K562 (cell line): Measurements from ENCODE around the gene CRABP1. TPM values are rescaled to one million over a fixed set of nuclear protein-coding genes. Genes with fewer than 3 reads are reported as not detected.

Source experiments
- E2F6 ChIP-seq, 2 experiments: IDR thresholded peaks; 2 replicates each; pipeline ENCODE4 v1.6.1; 2011; ENCODE audit warnings: borderline replicate concordance in 1 of 2, control low read depth in 1 of 2, low read depth in 1 of 2, low read length in 1 of 2, mild to moderate bottlenecking in 1 of 2, mixed read lengths in 1 of 2, moderate library complexity in 1 of 2; ENCODE audit not compliant: insufficient read depth in 1 of 2, insufficient read length in 1 of 2, poor library complexity in 1 of 2, severe bottlenecking in 1 of 2; ENCODE audit errors: extremely low read depth in 1 of 2
- EP300 ChIP-seq: IDR thresholded peaks from 2 replicates; pipeline ENCODE4 v1.6.1; 2012; ENCODE audit warnings: low read length, improper control_type of control experiment
- HNRNPL ChIP-seq: fragments of 200-400 bp; formaldehyde crosslinking; IDR thresholded peaks from 2 replicates; pipeline ENCODE4 v1.6.1; 2017; ENCODE audit warnings: low read depth, mild to moderate bottlenecking, low read length
- IFI16 ChIP-seq: fragments of 250-450 bp; sonication (Bioruptor Pico); IDR thresholded peaks from 2 replicates; pipeline ENCODE4 v2.1.2; 2022; ENCODE audit warnings: mild to moderate bottlenecking, inconsistent platforms
- KAT7 ChIP-seq: sonication (generic); formaldehyde crosslinking; IDR thresholded peaks from 2 replicates; pipeline ENCODE4 v1.8.0; 2022; ENCODE audit warnings: missing genetic modification reagents, mild to moderate bottlenecking, borderline replicate concordance
- KDM4B ChIP-seq, 2 experiments: fragments of 450-650 bp in 1 of 2; sonication (generic) in 1 of 2; IDR thresholded peaks; 2 replicates each; pipeline ENCODE4 v1.6.1; 2016 to 2017; ENCODE audit warnings: borderline replicate concordance in 2 of 2, antibody characterized with exemption in 1 of 2, low read depth in 1 of 2, mild to moderate bottlenecking in 1 of 2
- MECOM ChIP-seq: fragments of 250-450 bp; sonication (Bioruptor Pico); IDR thresholded peaks from 2 replicates; pipeline ENCODE4 v1.8.0; 2022; ENCODE audit warnings: inconsistent platforms
- NFIX ChIP-seq: fragments of 250-450 bp; sonication (Bioruptor Pico); IDR thresholded peaks from 2 replicates; pipeline ENCODE4 v1.4.0; 2020; ENCODE audit warnings: low read depth, mild to moderate bottlenecking, moderate library complexity
- RBFOX2 ChIP-seq: fragments of 200-400 bp; formaldehyde crosslinking; IDR thresholded peaks from 2 replicates; pipeline ENCODE4 v1.6.1; 2017; ENCODE audit warnings: low read depth, mild to moderate bottlenecking, low read length, moderate library complexity
- RBM34 ChIP-seq: fragments of 200-400 bp; formaldehyde crosslinking; IDR thresholded peaks from 2 replicates; pipeline ENCODE4 v1.6.1; 2018; ENCODE audit warnings: low read length, borderline replicate concordance; ENCODE audit not compliant: insufficient read depth
- THRB ChIP-seq: fragments of 450-650 bp; formaldehyde crosslinking; conservative IDR thresholded peaks from 2 replicates; pipeline ENCODE4 v1.4.0; 2022; ENCODE audit warnings: mild to moderate bottlenecking, missing genetic modification characterization
- USF1 ChIP-seq: sonication (generic); formaldehyde crosslinking; IDR thresholded peaks from 2 replicates; pipeline ENCODE4 v1.9.0; 2022; ENCODE audit warnings: mild to moderate bottlenecking, missing genetic modification reagents
- ZNF140 ChIP-seq: fragments of 250-450 bp; sonication (Bioruptor Pico); IDR thresholded peaks from 2 replicates; pipeline ENCODE4 v1.8.0; 2021; ENCODE audit warnings: moderate library complexity, mild to moderate bottlenecking, inconsistent platforms
- ZNF253 ChIP-seq: fragments of 250-450 bp; sonication (Bioruptor Pico); conservative IDR thresholded peaks from 2 replicates; pipeline ENCODE4 v1.6.1; 2021; ENCODE audit warnings: mild to moderate bottlenecking
- ZNF696 ChIP-seq: fragments of 250-450 bp; sonication (Bioruptor Pico); conservative IDR thresholded peaks from 2 replicates; pipeline ENCODE4 v1.4.0; 2020; ENCODE audit warnings: mild to moderate bottlenecking, moderate library complexity
- polyA plus RNA-seq, 8 experiments: library from polyadenylated mRNA; depleted of rRNA in 4 of 8; stranded (reverse) in 5 of 8; unstranded in 3 of 8; fragments of >200 nt; fragmentation: Nextera tagmentation in 2 of 8; fragmentation: Illumina TruSeq in 1 of 8; extraction: Ambion mirVana in 2 of 8; extraction: Trizol in 1 of 8; gene quantifications; 2 replicates each; pipeline versions ENCODE4 v1.2.1 to v1.2.3, GENCODE V29; 2011 to 2014; ENCODE audit warnings: inconsistent platforms in 1 of 8, missing spikeins in 1 of 8
- total RNA-seq, 7 experiments: library from RNA; depleted of rRNA in 6 of 7; stranded (reverse); fragments of >200 nt in 6 of 7; fragmentation: Illumina TruSeq in 2 of 7; extraction: Trizol in 2 of 7; gene quantifications; 2 replicates each; pipeline versions ENCODE4 v1.2.1 to v1.2.3, GENCODE V29; 2011 to 2021; ENCODE audit warnings: low replicate concordance in 1 of 7
- TF ChIP-seq, protein P1 (sequence below), 3 experiments: IDR thresholded peaks in 2 of 3; conservative IDR thresholded peaks in 1 of 3; 2 replicates each; pipeline ENCODE4 v1.5.1; 2011 to 2012; ENCODE audit warnings: low read length in 3 of 3, mild to moderate bottlenecking in 3 of 3, control low read depth in 2 of 3, improper control_type of control experiment in 1 of 3, inconsistent platforms in 1 of 3, low read depth in 1 of 3, mixed read lengths in 1 of 3, moderate library complexity in 1 of 3; ENCODE audit not compliant: insufficient read depth in 2 of 3
- TF ChIP-seq, protein P2 (sequence below), 2 experiments: fragments of 200-800 bp in 1 of 2; sonication (Bioruptor generic) in 1 of 2; sonication (generic) in 1 of 2; formaldehyde crosslinking in 1 of 2; IDR thresholded peaks in 1 of 2; conservative IDR thresholded peaks in 1 of 2; 2 replicates each; pipeline versions ENCODE4 v1.5.0 to v1.6.1; 2016 to 2020; ENCODE audit warnings: missing compliant biosample characterization in 1 of 2, missing genetic modification characterization in 1 of 2, missing genetic modification reagents in 1 of 2

Gene CRABP1
- total and polyA plus RNA-seq, 9 of the 15 experiments (the other 6 are each of a cell fraction or from before 2014, with no cell fraction given): 0.60 TPM; not detected in 8

GRCh38 chr15:78299101-78299930 lies 40.8 kb upstream of the CRABP1 start, which contains the start of gene SKIC8 (continued):
- no peak for TF ChIP-seq ZNF696 (CRISPR knock-in tag)
- no peak for TF ChIP-seq KDM4B (IDR thresholded peaks at IDR 0.05; ENCODE audit: borderline replicate concordance in 2 of 2, low read depth in 1 of 2)
- no peak; the same call in 1 of the 2 replicates for TF ChIP-seq USF1
- no peak for TF ChIP-seq RBM34
- TF ChIP-seq RBFOX2: peak; percentile 98
- TF ChIP-seq ZNF140 (CRISPR knock-in tag): no peak
- TF ChIP-seq THRB (CRISPR knock-in tag): no peak
- TF ChIP-seq NFIX (CRISPR knock-in tag): no peak
- TF ChIP-seq, protein P1, sequence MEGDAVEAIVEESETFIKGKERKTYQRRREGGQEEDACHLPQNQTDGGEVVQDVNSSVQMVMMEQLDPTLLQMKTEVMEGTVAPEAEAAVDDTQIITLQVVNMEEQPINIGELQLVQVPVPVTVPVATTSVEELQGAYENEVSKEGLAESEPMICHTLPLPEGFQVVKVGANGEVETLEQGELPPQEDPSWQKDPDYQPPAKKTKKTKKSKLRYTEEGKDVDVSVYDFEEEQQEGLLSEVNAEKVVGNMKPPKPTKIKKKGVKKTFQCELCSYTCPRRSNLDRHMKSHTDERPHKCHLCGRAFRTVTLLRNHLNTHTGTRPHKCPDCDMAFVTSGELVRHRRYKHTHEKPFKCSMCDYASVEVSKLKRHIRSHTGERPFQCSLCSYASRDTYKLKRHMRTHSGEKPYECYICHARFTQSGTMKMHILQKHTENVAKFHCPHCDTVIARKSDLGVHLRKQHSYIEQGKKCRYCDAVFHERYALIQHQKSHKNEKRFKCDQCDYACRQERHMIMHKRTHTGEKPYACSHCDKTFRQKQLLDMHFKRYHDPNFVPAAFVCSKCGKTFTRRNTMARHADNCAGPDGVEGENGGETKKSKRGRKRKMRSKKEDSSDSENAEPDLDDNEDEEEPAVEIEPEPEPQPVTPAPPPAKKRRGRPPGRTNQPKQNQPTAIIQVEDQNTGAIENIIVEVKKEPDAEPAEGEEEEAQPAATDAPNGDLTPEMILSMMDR (IDR thresholded peaks at IDR 0.05 in 2 of 3, conservative IDR thresholded peaks at IDR 0.05 in 1 of 3; ENCODE audit: insufficient read depth in 2 of 3, low read depth in 1 of 3, low read length in 3 of 3): 0 out of 6 replicates have a peak, but pooled peaks of 1 of the 3 experiments have one; percentile 9
- no peak for TF ChIP-seq HNRNPL
- no peak for TF ChIP-seq KAT7
- TF ChIP-seq IFI16: no peak
- TF ChIP-seq, protein P2, sequence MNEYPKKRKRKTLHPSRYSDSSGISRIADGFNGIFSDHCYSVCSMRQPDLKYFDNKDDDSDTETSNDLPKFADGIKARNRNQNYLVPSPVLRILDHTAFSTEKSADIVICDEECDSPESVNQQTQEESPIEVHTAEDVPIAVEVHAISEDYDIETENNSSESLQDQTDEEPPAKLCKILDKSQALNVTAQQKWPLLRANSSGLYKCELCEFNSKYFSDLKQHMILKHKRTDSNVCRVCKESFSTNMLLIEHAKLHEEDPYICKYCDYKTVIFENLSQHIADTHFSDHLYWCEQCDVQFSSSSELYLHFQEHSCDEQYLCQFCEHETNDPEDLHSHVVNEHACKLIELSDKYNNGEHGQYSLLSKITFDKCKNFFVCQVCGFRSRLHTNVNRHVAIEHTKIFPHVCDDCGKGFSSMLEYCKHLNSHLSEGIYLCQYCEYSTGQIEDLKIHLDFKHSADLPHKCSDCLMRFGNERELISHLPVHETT (CRISPR knock-in tag; conservative IDR thresholded peaks at IDR 0.05 in 1 of 2, IDR thresholded peaks at IDR 0.05 in 1 of 2): peak in 1 of 2 experiments; percentile 92; a peak in 2 of 4 replicates
- peak; percentile 25; the same call in 1 of the 2 replicates for TF ChIP-seq EP300
- no peak for TF ChIP-seq ZNF253
- TF ChIP-seq E2F6 (IDR thresholded peaks at IDR 0.05; ENCODE audit: borderline replicate concordance in 1 of 2, extremely low read depth in 1 of 2, insufficient read depth in 1 of 2, insufficient read length in 1 of 2, low read depth in 1 of 2, low read length in 1 of 2, poor library complexity in 1 of 2, severe bottlenecking in 1 of 2): peak in 1 of 2 experiments; percentile 65
- no peak for TF ChIP-seq MECOM
